Middle frontal gyrus (tissue), 1 donor: ENCODE results near the gene P2RY2.
"Not testable (repeated sequence)": the region's sequence is repeated elsewhere in the genome, so short reads cannot be mapped to it uniquely, and the experiment has no call there.

Experiments used
- DNase-seq: peaks from one replicate; pipeline ENCODE4 v3.0.0-alpha.2; 2015; ENCODE audit warnings: low spot score; ENCODE audit errors: extremely low spot score

The P2RY2 gene

DNA sequence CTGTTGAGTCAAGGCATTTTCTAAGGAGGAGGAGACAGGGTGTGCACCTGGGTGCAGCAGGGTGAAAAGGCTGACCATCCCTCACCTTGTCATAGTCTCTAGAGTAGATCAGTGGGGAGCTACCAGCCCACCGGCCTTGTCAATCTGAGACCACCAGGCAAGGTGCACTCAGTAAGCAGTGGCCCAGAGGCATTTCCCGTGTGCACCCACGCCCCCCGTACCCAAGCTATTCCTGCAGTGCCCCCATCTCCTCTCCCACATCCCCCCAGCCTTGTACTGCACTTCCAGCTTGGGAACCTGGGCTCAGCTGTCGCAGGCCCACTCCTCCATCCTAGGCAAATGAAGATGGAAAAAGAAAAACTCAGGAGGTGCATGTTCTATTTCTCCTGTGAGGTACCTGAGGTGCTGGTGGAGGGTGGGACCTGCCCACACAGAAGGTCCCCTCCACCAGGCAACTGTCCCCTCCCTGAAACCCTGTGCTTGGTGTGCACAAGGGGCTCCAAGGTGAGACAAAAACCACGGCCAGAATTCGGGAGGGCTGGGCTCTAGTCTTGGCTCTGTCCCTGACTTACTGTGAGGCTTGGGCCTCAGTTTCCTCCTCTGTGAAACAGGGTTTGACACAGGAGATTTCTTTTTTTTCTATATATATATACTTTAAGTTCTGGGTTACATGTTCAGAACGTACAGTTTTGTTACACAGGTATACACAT lies 8.4 kb downstream of the P2RY2 start:
- no peak for DNase-seq

GRCh38 chr11:73227571-73228211 lies 9.6 kb downstream of the P2RY2 start:
- DNase-seq, result no peak

DNA sequence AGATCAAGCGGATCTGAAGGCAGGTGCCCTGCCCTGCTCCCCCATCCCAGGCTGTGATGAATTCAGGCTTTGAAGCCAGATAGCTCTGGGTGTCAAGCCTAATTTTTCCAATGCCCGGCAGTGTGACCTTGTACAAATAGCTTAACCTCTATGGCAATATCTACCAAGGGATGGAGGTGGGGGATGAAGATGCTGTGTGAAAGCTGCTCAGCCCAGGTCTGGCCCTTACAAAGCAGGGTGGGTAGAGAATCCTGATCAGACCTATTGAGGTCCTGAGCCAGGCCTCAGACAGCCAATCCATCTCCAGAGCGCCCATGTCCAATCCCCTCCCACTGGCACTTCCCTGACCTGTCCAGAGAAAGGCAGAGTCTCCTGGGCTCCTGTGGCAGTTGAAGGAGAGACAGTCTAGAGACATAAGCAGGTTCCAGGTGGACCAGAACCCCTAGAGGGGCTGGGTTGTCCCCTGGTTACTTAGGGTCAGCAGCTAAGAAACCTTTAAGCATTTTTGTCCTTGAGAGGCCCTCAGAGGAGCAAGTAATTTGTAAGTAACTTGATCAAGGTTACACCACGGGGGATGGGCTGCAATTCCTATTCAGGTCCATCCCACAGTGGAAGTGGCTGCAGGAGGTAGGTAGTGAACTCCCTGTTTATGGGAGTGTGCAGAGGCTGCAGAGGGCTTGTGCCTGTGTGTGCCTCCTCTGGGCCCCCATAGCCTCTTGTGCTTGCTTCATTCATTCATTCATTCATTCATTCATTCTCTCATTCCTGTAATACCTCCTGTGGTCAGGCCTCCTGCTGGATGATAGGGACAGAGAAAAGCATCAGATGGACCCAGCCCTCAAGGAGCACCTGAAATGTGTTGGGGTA lies 10.4 kb downstream of the P2RY2 start:
- DNase-seq, result no peak

DNA sequence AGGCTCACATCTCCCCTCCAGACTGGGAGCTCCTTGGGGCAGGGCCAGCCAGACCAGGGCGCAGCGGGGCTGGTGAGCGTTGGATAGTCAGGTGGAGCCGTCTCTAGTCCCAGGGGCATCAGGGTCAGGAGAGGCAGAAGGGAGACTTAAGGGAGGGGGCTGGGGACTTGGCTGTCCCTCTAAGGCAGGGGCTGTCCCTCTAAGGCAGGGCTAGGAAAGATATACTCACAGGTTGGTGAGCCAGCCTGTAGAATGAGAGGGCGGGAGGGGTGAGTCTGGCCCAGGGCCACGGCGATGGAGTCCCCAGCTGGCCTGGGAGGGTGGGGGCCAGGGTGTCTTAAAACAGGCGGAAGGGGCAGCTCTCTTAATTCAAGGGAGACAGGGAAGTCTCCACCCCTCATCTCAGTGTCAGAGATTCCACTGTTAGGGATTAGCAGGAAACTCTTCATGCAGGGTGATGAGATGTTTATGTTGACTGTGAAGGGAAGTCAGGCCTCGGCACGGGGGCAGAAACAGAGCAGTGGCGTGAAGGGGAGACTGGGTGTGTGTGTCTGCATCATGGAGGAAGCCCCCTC lies 11.3 kb downstream of the P2RY2 start:
- DNase-seq, result no peak

DNA sequence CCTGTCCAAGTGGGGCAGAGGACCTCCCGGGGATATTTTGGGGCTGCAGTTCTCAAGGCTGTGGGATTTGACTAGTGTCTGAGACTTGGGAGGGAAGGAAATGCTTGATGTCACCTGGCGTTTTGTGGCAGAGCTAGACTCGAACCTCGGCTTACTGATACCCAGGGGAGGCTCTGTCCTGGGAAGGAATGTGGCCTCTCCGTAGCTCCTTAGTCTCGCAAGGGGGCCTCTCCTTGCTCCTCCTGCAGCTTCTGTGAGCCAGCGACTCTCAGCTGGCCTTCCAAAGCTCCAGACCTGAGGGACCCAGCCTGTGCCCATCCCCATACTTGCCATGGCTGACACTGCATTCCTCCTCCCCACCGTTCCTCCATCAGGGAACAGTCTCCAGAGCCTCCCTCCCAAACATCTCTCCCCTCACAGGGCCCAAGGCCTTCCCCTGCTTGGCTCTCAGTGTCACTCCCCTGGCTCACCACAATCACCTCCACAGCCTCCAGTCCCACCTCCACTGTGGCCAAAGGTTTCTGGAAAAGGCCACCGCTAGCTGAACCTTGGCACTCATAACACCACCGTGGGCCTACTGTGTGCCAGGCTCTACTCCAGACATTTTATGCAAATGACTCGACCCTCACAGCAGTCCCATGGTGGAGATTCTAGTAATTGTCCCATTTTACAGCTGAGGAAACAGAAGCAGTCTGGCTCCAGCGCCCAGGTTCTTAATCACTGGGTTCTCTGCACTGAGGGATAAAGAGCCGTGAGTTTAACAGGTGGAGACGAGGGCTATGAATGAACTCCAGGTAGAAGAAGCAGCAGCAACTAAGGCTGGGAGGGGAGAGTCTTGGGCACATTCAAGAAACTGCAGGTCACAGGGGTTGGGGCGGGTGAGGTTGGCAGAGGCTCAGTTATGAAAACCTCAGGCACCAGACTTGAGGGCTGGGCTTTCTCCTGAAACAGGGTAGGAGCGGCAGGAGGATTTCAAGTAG lies 12.1 kb downstream of the P2RY2 start:
- no peak for DNase-seq

GRCh38 chr11:73230931-73231330 lies 12.8 kb downstream of the P2RY2 start:
- DNase-seq, result no peak

DNA sequence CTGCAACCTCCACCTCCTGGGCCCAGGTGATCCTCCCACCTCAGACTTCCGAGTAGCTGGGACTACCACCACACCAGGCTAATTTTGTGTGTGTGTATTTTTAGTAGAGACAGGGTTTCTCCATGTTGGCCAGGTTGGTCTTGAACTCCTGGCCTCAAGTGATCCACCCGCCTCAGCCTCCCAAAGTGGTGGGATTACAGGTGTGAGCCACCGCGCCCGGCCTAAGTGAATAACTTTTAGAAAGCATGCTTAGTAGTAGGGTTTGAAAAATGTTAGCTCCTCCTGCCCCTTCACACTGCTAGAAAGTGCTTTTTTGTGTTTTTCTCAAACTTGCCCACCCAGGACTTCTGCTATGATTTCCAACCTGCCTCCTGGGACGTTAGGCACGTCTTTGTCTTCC lies 14.4 kb downstream of the P2RY2 start:
- DNase-seq, result not testable (repeated sequence)

DNA sequence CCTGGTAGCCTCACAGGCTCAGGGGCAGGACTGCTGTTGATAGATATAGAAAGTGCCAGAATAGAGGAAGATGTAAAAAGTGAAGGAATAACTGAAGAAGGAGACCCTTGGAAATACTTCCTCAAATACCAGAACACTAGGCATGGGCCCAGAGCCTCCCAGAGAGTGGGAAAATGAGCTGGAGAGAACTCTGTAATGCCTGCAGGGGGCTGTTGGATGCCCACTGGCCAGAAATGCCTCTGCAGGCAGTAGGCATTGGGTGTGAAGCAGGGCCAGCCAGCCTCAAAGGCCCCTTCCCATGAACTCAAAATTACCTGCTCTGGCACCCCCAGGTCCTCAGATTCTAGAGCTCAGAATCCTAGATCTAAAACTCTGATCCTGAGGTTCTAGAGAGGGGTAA lies 15.1 kb downstream of the P2RY2 start:
- no peak for DNase-seq

DNA sequence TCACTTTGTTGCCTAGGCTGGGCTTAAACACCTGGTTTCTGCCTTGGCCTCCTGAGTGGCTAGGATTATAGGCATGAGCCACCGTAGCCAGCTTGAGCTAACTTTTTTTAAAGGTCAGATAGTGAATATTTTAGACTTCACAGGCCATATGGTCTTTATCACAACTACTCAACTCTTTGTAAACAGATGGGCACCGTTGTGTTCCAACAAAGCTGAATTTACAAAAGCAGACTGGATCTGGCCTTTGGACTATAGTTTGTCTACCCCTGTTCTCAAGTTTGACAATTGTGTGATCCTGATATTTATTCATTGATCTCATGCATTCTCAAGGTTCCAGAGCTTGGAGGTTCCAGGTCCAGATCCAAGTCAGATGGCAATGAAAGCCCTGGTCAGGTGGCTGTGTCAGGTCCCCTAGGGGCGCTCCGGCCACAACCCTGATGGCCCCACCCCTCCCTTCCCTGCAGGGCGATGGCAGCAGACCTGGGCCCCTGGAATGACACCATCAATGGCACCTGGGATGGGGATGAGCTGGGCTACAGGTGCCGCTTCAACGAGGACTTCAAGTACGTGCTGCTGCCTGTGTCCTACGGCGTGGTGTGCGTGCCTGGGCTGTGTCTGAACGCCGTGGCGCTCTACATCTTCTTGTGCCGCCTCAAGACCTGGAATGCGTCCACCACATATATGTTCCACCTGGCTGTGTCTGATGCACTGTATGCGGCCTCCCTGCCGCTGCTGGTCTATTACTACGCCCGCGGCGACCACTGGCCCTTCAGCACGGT lies 15.8 kb downstream of the P2RY2 start:
- DNase-seq, result no peak

GRCh38 chr11:73234471-73235181 lies 16.5 kb downstream of the P2RY2 start:
- no peak for DNase-seq

DNA sequence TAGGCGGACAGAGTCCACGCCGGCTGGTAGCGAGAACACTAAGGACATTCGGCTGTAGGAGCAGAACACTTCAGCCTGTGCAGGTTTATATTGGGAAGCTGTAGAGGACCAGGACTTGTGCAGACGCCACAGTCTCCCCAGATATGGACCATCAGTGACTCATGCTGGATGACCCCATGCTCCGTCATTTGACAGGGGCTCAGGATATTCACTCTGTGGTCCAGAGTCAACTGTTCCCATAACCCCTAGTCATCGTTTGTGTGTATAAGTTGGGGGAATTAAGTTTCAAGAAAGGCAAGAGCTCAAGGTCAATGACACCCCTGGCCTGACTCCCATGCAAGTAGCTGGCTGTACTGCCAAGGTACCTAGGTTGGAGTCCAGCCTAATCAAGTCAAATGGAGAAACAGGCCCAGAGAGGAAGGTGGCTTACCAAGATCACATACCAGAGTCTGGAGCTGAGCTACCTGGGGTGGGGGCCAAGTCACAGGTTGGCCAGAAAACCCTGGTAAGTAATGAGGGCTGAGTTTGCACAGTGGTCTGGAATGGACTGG lies 17.2 kb downstream of the P2RY2 start:
- no peak for DNase-seq

- no peak for DNase-seq
These were observed 18.2 kb downstream of the P2RY2 start for GRCh38 chr11:73236205-73236765.

DNA sequence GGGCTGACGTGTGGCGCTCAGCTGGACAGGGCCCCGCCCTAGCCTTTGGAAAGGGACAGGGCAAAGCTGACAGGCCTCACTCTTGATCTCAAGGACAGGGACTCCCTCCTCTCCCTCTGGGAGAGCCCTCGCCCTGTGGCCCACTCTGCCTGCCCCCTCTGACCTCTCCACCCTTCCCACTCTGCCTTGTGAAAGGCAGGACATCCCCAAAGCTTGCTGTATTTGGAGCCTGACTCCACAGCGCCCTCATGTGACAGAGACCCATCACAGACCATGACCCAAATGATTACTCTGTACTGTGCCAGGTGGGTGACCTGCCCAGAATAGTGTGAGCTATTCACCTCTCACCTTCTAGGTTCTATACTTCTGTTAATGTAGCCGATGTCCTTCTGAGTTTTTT lies 18.8 kb downstream of the P2RY2 start:
- DNase-seq, result no peak

DNA sequence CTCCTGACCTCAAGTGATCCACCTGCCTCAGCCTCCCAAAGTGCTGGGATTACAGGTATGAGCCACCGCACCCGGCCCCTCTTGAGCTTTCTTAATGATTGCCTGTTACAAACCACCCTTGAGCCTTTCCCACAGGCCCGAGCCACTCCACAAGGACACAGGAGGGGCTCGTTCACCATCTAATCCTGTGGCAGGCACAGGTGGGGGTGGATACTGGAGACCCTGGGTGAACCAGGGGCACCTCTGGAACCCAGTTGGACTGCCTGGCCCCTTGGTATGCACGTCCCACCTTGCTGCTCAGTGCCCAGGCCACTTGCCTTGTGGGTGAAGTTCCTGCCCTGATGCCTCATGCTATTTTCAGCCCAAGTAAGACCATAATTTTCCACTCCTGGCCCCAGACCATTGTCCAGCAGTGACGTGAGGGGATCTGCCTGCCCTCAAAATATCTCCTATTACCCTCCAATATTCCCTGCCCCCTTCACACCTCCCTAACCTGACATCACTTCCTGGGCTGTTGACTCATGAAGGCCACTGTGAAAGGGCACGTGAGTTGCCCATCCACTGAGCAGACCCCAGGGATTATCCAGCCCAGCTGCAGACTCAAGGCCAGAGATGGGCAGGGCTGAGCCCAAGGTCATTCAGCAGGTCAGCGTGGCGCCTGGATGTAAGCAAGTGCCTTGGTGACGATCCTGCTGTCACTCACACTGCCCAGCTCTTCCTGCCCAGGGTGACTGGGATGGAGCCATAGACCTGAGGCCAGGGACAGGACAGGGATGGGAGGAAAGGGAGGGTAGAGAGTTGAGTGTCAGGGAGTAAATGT lies 19.6 kb downstream of the P2RY2 start:
- no peak for DNase-seq

GRCh38 chr11:73239111-73239521 lies 21.0 kb downstream of the P2RY2 start:
- no peak for DNase-seq

DNA sequence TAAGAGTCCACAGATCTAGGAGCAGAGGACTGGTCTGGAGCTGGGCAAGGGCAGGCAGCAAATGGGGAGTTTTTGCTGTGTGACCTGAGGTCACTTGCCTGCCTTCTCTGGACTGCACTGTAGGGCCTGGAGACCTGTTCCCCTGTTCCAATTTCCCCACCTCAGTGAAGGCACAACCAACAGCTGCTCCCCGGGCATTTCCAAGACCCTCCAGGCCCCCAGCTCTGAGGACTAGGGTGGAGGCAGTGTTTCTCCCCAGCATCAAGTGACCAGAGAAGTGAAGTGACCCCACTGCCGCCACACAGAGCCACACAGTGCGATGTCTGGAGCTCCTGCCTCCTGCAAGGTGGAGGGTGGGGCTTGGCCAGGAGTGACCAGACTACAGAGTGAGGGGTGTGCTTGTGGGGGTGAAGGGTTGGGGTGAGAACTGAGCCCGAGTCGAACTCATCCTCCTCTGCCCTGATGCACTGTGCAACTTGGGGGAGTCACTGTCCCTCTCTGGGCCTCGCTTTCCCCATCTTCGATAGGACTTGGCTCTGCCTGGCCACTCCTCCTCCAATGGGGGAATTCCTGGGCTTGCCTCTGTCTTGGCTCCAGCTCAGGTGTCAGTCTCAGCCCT lies 21.6 kb downstream of the P2RY2 start:
- DNase-seq, result no peak

DNA sequence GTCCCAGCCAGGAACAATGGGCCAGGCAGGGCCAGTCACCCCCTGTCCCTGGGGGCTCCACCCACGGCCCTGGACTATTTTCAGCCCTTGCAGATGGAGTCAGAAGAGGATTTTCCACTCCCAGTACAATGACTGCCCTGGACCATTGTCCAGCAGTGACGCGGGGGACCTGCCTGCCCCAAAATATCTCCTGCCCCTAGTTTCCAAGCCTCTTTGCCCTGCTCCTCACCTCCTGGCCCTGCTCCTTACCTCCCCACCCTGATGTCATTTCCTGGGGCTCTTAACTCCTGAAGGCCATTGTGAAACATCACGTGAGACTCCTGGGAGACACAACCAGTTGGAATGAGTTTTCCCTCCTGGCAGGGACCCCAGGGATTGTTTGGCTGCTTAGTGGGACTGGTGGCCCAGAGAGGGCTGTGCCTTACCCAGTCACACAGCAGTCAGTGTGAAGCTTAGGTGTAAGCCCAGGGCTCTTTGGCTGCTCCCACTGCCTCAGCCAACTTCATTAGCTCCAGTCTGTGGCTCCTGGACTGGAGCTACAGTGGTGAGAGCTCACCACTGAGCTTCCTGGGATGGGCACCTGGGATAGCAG lies 22.2 kb downstream of the P2RY2 start:
- DNase-seq, result no peak
